UCSD-AML1 (cell line): ENCODE measurements around the gene FRMPD1.

Experiments used
- DNase-seq: peaks from one replicate; lab custom pipeline; 2025; ENCODE audit not compliant: unreplicated experiment; lab: John Stamatoyannopoulos, UW

FRMPD1 gene

DNA sequence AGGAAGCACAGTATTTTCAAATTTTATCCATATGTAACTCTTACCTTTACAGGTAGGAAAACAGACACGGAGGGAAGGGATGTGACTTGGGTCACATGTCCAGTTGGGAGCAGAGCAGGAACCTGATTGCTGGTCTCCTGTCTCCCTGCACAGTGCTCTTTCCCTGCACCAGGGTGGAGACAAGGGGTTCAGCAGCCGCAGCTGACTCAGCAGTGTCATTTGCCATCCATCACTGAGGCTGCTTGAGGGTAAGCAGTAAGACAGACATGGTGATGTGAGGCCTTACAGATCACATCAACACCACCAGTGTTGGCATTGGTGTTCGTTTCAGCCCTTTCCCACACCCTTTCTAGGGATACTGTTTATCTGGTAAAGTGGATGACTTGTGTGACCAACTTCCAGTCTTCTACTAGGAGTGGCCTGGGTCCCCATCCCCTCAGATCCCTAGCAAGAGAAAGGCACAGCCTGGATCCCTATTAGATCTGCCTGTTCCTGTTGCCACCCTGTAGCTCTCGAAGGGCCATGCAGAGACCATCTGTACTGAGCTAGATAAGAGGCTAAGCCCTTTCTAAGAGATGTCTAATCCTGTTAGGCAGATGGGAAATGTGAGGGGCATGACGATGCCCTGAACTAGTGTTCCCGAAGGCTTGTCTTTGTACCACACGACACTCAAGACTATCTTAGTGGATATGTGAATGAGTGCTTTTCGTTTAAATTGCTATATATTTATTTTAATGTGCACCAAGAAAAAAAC lies 29.1 kb downstream of the FRMPD1 start:
- no peak for DNase-seq

DNA sequence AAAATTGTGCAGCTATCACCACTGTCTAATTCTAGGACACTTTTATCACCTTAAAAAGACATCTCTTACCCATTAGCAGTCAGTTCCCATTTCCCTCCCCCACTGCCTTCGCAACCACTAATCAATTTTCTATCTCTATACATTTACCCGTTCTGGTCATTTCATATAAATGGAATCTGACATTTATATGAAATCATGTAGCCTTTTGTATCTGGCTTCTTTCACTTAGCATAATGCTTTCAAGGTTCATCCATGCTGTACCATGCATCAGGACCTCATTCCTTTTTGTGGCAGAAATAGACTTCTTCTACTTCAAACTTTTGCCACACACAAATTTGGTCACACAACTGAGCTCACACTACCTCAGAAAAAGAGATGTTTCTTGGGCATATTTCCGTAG lies 32.2 kb downstream of the FRMPD1 start:
- DNase-seq, result no peak

DNA sequence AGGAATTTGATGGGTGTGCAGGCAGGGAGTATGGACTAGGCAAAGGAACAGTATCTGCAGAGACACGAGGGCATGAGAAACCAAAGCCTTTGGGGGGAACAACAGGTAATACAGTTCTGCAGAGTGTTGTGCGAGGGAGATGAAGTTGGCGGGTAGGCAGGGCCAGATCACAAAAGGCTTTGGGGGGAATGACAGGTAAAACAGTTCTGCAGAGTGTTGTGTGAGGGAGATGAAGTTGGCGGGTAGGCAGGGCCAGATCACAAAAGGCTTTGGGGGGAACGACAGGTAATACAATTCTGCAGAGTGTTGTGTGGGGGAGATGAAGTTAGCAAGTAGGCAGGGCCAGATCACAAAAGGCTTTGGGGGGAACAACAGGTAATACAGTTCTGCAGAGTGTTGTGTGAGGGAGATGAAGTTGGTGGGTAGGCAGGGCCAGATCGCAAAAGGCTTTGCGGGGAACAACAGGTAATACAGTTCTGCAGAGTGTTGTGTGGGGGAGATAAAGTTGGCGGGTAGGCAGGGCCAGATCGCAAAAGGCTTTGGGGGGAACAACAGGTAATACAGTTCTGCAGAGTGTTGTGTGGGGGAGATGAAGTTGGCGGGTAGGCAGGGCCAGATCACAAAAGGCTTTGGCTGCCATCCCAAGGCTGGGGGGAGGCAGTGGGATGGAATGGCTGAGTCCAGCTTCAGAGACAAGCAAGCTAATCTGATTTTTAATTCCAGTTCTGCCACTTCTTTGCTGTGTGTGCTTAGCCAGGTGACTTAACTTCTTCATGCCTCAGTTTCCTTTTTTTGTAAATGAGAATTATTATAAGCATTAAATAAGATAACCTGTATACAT lies 33.0 kb downstream of the FRMPD1 start:
- DNase-seq, result no peak

DNA sequence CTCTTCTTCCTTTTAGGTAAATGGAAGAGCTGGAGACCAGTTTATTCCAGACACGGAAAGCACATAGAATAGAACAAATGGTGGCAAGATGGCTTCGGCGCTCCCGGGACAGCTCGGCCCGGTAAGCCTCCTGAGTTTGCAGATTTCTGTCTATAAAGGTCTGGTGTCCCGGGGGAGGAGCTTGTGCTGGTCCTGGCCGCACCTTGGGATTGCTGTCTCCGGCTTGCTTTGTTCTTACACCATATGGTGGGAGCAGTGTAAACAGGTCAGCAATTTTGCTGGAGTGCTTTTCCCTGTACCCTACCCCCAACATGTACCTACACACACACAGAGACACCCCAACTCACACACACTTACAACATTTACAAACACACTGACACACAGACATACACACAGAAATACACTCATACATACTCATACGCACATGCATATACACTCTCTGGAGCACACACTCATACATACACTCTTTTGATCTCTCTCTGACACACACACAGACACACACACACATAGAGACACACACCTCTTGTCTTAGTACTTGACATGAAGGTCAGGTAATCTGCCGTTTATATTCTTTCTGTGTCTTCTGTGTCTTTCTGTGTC lies 42.0 kb downstream of the FRMPD1 start:
- no peak for DNase-seq

DNA sequence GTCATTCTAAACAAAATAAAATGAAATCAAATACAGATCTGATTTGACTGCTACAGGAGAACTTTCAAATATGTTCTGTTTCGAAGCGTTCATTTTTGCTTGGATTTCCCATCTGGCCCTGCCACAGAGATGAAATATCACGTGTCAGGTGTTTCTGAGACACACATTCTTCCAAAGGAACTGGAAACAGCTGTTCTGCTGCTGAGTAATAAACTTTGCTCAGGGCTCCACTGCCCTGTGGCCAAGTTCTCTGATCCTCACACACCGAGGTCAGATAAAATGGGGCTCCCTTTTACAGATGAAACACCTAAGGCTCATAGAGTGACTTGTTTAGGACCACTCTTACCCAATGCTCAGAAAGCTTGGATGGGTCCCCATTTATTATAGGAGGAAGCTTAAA lies 42.5 kb downstream of the FRMPD1 start:
- DNase-seq, result no peak

DNA sequence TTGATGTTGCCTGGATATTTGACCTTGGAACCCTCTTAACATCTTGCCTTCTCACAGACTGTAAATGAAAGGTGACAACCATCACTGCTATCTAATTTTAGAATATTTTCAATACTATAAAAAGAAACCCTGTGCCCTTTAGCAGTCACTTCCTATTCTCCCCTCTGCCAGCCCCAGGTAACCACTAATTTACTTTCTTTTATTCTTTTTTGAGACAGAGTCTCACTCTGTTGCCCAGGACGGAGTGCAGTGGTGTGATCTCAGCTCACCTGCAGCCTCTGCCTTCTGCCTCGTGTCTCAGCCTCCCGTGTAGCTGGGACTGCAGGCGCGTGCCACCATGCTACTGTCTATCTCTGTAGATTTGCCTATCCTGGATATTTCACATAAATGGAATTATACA lies 43.6 kb downstream of the FRMPD1 start:
- DNase-seq, result no peak

DNA sequence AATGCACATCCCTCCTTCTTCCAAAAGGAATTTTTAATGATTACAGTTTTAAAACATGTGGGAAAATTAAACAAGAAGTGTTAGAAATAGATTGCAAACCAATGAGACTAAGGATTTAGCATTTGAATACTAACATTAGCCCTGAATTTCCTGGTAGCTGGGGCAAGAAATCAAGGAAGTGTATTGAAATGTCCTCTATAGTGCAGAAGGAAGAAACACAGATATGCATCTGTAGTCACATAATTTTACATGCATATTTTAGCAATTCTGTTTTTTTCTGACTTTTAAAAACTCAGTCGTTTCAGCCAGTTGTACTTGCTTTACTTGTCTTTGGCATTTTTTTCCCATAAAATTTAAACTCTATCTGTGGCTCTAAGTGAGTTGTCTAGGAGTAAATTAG lies 45.8 kb downstream of the FRMPD1 start:
- DNase-seq, result no peak

DNA sequence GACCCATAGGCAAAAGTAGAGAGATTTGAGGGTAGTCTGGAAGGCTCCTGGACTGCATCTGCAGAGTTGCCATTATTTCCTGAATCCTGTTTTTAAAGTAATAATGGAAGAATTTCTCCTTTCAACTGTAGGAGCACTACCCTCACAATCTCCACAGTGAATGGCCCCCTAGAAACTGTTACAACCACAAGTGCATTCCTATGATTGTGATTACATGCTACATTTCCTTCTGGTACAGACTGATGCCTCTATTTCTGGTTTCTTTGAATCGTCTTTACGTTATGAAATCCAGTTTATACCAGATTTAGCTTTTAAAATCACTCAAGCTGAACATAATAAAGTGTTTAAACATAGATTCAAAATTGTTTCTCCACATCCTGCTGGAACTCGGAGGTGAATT lies 49.4 kb downstream of the FRMPD1 start:
- no peak for DNase-seq

DNA sequence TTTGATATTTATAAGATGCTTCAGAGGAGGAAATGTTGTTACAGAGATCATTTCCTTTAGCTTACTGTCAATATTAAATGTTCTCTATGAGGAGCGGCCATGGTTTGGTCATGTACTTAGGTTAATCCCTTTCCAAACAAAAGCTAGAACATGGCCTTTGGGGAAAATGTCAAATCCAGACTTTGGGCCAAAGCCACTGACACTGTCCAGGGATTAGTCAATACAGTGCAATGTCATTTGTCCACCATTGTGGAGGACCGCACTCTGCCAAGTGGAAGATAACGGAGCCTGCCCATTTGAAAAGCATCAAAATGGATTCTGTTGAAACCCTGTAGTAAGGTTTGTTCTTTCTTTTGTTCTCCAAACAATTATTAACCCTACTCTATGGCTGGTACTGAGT lies 50.1 kb downstream of the FRMPD1 start:
- no peak for DNase-seq

DNA sequence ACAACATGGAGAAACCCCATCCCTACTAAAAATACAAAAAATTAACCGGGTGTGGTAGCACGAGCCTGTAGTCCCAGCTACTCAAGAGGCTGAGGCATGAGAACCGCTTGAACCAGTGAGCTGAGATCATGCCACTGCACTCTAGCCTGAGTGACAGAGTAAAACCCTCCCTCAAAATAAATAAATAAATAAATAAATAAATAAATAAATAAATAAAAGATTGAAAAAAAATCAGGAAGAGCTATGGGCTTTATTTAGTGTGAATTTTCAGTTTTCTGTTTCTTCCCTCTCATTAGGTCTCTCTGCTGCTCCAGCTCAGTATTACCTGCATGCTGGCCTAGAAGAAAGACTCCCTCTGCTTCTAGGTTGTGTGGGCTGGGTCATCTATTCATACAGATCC lies 55.0 kb downstream of the FRMPD1 start:
- DNase-seq, result no peak

DNA sequence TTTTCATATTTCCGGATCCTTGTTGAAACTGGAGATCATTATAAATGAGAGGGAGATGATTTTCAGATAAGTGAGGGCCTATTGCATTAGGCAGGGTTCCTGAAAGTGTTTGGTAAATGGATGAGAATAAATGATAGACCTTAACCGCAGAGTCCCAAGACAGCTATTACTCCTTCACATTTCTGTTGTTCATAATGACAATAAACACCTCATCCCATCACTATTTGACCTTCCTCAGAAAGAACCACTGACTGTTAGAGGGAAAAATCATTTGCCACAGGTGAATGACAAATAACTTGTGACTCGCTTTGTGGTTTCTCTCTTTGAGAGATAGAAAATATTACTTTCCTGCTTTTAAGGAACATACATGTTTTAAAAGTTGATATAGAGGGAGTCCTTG lies 55.5 kb downstream of the FRMPD1 start:
- DNase-seq, result no peak

DNA sequence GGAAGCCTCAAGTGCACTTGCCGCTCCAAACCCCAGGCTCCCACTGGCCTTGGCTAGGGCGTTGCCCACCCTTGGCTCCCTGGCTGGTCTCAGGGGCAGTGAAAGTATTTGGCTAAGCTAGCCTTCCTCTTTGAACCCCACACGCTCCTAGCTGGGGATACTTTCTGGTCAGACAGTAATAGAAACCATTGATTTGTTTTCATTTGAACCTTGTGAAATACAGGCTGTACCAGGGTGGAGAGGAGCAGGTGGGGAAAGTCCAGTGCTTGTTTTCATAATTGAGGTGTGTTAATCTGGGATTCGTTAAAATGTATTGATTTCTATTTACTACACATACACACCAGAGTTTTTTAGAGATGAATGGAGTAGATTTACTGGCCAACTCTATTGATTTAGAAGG lies 57.0 kb downstream of the FRMPD1 start:
- no peak for DNase-seq

DNA sequence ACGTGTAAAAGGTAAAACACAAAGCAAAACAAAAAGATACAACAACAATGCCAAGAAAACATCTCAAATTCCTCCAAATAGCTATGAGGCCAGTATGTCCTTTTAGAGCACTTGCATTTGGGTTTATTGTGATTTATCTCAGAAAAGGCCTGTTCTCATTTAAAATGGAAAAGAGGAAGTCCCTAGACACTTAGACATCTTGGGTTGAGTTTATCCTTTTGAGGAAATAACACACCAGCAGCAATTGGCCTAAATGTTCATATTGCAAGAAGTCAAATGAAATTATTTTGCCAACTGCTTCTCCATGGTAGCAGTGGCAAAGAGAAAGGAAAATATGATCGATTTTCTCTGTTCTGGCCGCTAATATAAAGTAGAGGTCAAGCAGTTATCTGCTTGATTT lies 59.3 kb downstream of the FRMPD1 start:
- no peak for DNase-seq

DNA sequence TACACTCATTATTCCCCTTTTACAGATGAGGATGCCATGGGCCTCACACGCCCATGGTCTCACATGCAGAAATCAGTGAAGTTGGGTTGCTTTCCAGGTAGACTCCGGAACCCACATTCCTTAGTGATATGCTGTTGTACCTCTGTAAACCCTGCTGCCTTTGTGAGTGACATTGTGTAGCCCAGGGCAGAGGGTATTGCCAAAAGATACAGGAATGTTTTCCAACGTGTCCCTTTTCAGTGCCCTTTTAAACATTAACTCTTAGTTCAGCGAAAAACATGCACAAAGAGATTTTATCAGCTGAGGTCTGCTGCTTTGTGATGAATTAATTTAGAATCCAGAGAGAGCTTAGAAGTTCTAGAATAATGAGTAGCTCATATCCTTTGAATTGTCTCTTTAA lies 64.5 kb downstream of the FRMPD1 start:
- no peak for DNase-seq

DNA sequence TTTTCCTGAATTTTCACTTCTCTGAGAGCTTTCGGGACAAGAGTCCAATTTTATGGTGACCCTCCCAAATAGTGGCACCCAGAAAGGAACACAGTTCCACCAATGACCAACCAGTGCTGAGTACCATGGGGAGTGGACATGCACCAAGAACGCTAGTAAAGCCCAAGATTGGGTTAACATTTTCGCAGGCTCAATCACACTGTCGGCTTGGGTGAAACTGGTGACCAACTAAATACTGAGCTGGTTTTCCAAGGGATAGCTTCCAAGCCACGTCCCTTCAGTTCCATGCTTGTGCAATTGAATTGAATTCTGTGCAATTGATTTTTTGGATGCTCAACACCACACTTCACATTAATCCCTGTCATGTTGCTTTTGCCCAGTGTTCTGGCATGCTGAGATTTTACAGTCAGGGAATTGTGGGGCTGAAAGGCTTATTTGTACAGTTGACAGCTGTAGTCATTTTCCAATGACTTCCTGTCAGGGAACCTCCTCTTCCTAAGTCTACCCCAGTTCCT lies 65.3 kb downstream of the FRMPD1 start:
- no peak for DNase-seq

DNA sequence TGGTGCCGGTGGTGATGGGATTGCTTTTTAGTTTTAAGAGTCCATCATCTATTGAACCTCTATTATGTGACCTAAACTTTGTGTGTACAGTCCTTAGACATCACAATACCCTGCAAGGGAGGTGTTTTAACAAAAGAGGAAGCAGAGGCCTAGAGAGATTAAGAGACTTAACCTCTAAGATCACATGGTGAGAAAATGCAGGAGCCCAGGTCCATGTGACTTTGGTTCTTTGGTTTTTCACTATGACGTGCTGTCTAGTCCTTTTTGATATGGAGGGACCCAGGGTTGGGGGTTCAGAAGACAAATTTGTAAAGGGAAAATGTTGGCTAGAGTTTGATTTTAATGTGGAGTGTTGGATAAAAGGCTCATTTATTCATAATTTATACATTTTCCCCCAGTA lies 68.8 kb downstream of the FRMPD1 start:
- no peak for DNase-seq

DNA sequence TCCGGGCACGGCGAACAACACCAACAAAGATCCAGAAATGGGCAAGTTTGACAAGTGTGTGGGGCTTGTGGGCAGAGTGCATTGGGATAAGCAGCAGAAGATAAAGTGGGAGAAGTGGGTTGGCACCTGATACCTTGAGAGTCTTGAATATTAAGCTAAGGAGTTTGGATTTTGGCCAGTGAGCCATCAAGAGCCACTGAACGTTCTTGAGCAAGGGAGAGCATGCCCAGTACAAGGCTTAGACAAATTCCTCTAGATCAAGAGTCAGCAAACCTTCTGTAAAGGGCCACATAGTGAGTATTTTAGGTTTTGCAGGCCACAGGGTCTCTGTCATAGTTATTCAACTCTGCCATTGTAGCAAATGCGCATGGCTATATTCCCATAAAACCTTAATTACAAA lies 76.3 kb downstream of the FRMPD1 start:
- no peak for DNase-seq

DNA sequence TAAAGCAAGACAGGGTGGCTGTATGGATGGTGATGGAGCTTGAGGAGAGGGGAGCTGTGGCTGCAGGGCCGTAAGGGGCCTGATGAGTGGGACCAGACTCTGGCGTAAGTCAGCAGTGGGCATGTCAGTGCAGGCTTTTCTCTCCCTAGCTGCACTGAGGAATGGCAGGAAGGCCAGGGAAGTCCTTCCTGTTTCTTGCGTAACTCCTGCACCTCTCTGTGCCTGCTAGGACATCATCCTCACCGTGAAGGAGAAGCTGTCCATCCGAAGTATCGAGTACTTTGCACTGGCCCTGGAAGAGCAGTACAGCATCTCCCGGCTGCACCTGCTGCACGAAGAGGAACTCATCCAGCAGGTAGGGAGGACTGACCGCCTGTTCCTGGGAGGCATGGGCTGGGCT lies 78.7 kb downstream of the FRMPD1 start:
- no peak for DNase-seq

DNA sequence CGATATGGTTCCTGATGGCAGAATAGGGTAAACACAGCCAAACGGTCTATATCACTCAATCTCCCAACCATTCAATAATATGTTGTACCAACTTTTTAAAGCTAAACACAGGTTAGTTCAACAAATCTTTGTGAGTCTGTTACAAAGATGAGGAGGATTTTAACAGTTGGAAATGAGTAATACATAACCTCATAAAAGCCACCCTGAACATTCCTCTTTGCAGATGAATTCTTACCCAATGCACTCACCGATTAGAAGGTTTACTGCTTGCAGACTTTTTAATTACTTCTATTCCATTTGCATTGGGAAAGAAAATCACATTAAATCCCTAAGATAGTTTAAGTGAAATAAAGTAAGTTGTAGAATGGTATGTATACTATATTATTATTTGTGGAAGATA lies 79.5 kb downstream of the FRMPD1 start:
- no peak for DNase-seq

DNA sequence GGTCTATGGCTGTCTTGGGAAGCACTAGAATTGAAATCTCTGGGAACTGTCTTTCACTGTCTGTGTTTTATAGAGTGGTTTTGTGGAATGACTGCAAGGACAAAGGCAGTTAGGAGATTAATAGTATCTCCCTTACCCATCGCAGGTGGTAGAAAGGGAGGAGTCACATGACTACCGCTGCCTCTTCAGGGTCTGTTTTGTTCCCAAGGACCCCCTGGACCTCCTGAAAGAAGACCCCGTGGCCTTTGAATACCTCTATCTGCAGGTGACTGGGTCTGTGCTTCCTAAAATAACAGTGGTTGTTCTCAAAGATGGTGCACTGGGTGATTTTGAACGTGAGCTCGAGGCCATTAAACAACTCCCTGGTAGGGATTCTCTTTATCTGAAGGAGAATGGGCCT lies 80.1 kb downstream of the FRMPD1 start:
- no peak for DNase-seq

DNA sequence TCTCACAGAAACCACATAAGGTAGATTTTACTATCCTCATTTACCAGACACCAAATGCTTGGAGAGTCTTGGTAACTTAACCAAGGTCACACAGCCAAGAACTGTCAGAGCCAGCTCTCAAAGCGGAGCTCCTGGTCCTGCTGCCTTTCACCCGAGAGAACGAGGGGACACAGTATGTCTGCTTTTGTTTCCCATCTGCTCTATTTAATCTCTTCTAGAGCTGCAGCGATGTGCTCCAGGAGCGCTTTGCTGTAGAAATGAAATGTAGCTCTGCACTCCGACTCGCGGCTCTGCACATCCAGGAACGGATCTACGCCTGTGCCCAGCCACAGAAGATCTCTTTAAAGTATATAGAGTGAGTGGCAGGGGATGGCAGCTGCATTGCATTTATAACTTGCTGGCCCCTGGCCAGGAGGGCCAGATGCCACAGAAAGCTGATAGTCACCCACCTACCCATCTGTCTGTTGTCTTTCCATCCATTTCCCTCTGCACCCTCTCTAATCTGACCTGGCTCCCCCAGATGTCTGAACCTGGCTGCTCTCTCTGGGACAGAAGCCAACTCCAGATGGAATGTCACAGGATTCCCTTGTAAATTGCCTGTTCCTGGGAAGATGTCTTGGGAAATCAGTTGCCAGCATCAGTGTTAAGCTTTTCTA lies 81.5 kb downstream of the FRMPD1 start:
- no peak for DNase-seq

DNA sequence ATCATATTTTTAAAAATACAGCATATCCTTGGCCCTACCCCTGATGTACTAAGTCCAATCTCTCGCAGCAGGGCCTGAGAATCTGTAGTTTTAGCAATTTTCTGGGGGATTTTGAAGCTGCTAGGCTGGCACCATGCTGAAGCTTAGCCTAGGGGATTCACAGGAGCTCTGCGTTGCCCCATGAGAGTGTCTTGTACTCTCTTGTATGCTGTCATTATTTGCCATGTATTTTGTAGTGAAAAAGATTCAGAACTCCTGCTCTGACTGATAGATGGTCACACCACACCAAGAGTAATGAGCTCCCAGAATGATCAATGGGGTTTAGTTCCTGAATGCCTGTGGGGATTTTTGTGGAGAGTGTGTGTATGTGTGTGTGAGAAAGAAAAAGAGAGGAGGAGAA lies 82.2 kb downstream of the FRMPD1 start:
- no peak for DNase-seq
